GM19351 (cell line): ENCODE measurements around the gene MAN2A2.

ENCODE experiments used
- ATAC-seq: cut with Tn5 transposase; IDR thresholded peaks from one replicate; pipeline ENCODE4 v1.9.1; 2021; ENCODE audit warnings: mild to moderate bottlenecking, moderate library complexity; ENCODE audit not compliant: unreplicated experiment

Gene MAN2A2

DNA sequence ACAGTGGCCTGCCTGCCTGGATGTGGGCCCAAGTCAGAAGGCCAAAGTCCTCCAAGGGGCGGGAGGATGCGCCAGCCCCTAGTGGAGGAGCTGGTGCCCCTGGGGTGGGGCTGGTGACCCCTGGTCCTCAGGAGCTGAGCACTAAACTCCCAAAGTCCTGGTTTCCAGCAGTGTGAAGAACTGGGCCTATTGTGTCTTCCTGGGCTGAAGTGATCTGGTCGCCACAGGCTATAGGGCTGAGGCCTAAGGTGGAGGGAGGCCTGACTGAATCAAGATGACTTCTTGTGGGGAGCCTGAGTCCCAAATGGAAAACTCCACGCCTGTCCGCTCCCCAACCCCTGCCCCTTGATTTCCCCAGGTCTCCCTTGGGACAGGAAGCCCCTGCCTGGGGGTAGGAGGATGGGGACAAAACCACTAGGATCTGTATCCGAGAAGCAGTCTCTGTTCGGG, 19.6 kb upstream of the MAN2A2 start:
- no peak for ATAC-seq

DNA sequence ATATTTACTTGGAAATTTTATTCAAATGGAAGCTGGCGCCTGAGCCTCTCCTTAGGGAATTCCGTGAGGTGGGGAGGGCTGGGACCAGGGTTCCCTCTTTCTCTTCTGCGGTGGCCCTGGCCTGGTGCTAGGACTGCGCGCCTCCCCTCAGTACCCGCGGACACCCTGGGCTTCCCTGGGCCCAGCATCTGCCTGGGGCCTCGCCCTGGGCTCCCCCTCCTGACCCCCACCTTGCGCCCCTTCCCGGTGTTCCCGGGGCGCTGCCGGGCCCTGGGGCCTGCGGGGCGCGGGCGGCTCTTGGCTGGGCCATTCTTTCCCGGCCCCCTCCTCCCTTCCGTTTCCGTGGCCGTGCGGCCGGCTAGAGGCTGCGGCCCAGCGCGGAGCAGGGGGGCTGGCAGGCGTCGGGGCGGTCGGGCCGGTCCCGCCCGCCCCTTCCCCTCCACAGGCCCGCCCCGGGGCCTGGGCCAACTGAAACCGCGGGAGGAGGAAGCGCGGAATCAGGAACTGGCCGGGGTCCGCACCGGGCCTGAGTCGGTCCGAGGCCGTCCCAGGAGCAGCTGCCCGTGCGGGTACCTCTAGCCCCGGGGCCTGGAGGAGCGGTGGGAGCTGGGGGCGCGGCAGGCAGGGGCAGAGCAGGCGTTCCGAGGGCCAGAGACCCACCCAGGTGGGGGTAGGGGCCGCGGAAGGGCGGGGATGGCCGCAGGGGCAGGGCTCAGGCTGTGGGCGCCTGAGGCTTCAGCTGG, 19.0 kb upstream of the MAN2A2 start, which contains the start of gene FES:
TSS of gene FES (plus strand) at position 529 of the 743 bp plus-strand sequence. CDS start 542 bp downstream, outside the sequence.
- ATAC-seq = no peak

DNA sequence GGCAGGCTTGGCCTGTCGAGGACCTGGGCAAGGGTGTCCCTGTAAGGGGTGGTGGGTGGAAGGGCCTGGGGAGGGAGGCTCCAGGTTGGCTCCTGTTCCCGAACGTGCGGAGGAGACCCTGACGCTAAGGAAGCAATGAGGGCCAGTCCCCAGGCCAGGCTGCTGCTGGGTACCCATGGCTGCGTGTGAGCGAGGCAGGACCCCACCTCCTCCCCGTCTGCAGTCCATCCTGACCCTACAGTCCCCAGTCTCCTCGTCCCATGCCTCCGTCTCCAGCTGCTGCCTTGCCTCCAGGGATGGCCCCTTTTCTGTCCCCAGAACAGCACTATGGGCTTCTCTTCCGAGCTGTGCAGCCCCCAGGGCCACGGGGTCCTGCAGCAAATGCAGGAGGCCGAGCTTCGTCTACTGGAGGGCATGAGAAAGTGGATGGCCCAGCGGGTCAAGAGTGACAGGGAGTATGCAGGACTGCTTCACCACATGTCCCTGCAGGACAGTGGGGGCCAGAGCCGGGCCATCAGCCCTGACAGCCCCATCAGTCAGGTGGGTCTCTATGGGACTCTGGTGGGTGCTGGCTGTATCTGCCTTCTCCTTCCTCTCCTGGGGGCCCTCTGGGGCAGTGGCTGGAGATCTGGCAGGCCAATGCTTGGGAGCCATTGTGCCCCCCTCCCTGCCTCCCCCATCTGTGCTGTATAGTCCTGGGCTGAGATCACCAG, 18.2 kb upstream of the MAN2A2 start:
- ATAC-seq = no peak

DNA sequence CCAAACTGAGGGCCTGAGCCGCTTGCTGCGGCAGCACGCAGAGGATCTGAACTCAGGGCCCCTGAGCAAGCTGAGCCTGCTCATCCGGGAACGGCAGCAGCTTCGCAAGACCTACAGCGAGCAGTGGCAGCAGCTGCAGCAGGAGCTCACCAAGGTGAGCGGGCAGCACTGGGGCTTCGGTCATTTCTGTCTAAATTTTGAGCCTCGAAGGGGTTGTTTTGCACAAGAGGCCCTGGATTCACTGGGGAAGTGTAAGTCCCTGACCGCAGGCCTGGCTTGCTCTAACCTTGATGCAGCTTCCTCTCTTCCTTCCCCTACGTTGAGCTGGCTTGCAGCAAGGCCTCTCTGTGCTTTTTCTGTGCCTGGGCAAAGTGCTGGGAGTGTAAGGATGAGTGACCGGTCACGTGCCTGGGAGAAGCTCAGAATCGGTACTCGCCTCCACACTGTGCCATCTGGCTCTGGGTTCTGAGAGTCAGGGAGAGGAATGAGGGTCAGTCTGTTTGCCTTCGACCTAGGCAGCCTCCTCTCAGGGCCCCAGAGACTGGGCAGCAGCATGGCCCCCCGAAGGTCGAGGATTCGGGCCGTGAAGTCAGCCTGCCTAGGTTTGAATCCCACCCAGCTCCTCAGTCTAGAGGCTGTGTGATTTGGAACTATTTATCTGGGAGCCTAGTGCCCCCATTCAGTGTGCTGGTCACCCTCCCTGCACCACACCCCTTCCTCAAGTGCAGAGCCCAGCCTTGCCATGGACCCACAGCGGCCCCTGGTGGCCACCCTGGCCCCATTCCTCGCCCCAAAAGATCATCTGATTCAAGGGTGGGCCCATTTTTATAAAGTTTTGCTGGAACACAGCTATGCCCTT, 17.4 kb upstream of the MAN2A2 start:
- ATAC-seq = peak; percentile 48

DNA sequence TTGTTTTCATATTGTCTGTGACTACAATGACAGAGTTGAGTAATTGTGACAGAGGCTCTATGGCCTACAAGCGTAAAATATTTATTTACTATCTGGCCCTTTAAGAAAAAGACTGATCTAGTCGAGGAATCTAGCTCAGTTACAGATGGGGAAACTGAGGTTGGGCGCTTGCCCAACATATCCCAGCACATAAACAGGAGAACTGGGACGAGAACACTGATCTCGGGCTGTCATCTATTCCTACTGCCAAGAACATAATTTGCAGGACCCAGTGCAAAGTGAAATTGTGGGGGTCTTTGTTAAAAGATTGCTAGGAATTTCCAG, 16.8 kb upstream of the MAN2A2 start:
- no peak for ATAC-seq

DNA sequence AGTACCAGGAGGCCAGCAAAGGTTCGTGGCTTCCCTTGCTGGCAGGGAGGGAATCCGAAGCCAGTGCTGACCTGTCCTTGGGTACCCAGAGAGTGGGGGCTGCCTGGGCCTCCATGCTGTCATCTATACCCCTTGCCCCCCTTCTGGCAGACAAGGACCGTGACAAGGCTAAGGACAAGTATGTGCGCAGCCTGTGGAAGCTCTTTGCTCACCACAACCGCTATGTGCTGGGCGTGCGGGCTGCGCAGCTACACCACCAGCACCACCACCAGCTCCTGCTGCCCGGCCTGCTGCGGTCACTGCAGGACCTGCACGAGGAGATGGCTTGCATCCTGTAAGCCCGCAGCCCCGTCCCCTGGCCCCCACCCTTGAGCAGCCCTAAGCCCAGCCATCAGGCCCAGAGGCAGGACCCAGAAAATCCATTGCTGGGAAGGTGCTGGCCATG, 16.0 kb upstream of the MAN2A2 start:
- ATAC-seq = no peak

DNA sequence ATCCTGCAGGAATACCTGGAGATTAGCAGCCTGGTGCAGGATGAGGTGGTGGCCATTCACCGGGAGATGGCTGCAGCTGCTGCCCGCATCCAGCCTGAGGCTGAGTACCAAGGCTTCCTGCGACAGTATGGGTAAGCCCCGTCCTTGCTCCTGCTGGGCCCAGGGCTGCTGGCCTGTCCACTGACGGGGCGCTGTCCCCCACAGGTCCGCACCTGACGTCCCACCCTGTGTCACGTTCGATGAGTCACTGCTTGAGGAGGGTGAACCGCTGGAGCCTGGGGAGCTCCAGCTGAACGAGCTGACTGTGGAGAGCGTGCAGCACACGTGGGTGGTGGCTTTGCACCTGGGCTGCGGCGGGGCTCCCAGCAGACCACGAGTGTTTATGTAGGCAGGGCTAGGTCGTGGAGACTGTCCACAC, 13.8 kb upstream of the MAN2A2 start:
- no peak for ATAC-seq

DNA sequence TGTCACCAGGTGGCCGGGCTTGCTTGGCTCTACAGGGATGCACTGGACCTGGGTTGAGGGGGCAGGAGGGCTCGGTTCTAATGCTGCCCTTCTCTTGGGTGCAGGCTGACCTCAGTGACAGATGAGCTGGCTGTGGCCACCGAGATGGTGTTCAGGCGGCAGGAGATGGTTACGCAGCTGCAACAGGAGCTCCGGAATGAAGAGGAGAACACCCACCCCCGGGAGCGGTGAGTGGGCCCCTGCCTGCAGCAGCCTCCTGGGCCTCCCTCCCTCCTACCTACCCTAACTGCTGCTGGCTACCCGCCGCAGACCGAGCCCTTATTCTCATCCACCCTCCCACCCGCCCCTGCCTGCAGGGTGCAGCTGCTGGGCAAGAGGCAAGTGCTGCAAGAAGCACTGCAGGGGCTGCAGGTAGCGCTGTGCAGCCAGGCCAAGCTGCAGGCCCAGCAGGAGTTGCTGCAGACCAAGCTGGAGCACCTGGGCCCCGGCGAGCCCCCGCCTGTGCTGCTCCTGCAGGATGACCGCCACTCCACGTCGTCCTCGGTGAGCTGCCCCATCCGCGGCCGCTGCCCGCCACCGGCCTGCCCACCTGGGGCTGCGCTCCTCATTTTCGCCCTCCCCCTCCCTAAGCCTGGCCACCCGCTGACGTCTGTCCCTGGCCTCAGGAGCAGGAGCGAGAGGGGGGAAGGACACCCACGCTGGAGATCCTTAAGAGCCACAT, 13.2 kb upstream of the MAN2A2 start:
- ATAC-seq = no peak

DNA sequence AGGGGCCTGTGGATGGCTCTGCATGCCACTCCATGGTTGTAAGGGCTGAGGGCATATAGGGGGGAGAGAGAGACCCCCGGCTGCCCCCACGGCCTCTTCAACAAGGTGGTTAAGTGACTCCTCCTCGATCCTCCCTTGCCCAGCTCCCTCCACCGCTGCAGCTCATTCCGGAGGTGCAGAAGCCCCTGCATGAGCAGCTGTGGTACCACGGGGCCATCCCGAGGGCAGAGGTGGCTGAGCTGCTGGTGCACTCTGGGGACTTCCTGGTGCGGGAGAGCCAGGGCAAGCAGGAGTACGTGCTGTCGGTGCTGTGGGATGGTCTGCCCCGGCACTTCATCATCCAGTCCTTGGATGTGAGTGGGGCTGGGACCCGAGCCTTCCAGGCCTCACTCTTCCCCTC, 12.3 kb upstream of the MAN2A2 start:
- no peak for ATAC-seq

DNA sequence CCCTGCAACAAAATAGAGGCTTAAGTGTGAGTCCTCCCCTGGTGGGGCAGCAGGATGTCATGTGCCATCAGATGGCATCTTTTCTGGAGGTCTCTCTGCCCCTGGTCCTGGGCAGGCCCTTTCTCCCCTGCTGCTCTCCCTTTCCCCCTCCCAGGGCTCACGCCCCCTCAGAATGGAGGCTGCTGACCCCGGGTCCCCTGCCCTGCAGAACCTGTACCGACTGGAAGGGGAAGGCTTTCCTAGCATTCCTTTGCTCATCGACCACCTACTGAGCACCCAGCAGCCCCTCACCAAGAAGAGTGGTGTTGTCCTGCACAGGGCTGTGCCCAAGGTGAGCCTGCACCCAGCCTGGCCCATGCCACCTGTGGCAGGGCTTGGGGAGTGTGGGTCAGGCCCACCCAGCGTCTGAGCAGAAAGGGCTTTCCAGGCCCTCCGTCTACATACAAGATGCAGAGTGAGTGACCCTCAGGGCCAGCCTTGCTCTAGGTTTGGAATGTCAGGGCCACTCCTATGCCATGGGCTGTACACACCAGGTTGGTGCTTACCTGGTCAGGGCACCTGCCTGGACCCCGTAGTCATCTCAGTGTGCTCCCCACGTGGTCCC, 11.7 kb upstream of the MAN2A2 start:
- no peak for ATAC-seq

DNA sequence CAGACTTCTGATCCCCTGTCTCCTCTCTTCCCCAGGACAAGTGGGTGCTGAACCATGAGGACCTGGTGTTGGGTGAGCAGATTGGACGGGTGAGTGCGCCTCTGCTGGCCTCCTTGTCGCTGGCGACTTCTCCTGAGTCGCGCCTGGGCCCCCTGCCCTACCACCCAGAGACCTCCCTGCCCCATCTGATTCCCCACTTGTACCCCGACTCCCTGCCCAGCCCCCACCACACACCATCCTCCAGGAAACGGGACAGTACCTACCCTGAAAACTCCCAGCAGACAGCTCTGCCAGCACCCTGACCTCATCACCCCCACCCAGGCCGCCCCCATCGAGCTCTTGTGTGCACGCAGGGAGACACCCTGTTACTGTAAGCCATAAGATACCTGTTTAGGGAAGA, 11.1 kb upstream of the MAN2A2 start:
- no peak for ATAC-seq

DNA sequence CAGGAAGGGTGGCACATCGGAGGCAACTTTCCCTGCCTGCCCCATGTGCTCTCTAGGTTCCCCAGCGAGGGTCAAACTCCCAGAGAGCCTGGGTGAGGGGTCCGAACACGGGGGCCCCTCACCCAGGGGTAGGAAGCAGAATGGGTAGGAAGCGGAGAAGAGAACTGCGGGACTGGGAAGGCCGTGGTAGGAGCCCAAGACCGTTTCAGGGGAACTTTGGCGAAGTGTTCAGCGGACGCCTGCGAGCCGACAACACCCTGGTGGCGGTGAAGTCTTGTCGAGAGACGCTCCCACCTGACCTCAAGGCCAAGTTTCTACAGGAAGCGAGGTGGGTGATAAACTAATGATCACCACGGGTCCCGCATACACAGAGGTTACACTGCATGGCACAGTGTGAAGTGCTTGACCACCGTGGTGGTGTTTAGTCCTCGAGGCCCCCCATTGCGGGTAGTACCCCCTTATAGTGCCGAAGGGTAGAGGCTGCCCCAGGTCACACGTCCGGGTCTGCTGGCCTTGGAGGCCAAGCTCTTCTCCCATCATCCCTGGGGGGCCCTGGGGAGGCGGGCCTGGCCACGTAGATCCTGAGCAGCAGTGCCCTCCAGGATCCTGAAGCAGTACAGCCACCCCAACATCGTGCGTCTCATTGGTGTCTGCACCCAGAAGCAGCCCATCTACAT, 10.5 kb upstream of the MAN2A2 start:
- ATAC-seq = no peak

DNA sequence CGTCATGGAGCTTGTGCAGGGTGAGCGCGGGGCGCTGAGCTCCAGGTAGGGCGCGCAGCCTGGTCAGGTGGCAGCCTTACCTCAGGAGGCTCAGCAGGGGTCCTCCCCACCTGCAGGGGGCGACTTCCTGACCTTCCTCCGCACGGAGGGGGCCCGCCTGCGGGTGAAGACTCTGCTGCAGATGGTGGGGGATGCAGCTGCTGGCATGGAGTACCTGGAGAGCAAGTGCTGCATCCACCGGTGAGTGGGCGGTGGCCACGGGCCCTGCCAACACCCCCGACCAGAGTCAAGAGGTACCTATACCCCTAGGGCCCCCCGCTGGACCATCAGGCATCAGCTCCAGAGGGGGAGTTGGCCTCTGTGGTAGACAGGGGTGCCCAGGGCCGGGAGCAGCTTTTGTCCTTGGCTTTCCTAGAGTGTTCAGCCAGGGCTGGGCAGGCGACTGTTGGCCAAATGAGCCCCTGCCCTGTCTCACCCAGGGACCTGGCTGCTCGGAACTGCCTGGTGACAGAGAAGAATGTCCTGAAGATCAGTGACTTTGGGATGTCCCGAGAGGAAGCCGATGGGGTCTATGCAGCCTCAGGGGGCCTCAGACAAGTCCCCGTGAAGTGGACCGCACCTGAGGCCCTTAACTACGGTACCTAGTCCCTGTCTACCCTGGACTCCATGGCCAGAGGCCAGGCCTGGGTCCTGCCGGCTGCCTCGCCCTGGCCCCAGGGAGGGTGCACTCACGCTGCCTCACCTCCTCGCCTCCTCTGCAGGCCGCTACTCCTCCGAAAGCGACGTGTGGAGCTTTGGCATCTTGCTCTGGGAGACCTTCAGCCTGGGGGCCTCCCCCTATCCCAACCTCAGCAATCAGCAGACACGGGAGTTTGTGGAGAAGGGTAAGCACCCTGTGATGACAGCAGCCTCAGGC, 9.7 kb upstream of the MAN2A2 start:
- ATAC-seq = no peak

DNA sequence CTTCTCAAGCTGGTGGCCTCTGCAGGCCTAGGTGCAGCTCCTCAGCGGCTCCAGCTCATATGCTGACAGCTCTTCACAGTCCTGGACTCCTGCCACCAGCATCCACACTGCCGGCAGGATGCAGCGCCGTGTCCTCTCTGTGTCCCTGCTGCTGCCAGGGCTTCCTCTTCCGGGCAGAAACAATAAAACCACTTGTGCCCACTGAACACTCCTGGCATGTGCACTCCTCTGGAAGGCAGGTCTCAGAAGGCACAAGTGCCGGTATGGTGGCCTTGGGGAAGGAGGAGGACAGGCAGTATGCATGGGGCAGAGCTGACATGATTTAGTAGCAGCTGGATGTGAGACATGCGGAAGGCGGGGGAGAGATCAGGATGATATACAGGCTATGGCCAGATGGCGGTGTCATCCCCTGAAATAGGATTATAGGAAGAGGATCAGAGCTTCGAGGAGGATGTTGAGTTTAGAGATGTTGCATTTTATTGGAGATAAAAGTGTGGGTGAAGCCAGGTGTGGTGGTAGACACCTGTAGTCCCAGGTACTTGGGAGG, 7.5 kb upstream of the MAN2A2 start:
- no peak for ATAC-seq

DNA sequence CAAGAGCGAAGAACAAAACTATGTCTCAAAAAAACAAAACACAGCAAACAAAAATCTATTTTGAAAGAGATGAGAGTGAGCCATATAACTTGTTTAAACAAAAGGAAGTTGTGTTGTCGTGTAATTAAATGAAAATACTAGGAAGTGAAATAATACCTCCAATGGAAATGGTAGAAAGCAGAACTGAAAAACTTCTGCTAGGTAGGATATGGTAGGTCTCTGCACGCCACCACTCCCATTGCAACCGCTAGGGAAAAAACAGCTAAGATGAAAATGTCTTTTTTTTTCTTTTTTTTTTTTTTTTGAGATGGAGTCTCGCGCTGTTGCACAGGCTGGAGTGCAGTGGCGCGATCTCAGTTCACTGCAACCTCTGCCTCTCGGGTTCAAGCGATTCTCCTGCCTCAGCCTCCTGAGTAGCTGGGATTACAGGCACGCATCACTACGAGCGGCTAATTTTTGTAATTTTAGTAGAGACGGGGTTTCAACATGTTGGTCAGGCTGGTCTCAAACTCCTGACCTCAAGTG, 5.9 kb upstream of the MAN2A2 start:
- ATAC-seq = peak; percentile 82

DNA sequence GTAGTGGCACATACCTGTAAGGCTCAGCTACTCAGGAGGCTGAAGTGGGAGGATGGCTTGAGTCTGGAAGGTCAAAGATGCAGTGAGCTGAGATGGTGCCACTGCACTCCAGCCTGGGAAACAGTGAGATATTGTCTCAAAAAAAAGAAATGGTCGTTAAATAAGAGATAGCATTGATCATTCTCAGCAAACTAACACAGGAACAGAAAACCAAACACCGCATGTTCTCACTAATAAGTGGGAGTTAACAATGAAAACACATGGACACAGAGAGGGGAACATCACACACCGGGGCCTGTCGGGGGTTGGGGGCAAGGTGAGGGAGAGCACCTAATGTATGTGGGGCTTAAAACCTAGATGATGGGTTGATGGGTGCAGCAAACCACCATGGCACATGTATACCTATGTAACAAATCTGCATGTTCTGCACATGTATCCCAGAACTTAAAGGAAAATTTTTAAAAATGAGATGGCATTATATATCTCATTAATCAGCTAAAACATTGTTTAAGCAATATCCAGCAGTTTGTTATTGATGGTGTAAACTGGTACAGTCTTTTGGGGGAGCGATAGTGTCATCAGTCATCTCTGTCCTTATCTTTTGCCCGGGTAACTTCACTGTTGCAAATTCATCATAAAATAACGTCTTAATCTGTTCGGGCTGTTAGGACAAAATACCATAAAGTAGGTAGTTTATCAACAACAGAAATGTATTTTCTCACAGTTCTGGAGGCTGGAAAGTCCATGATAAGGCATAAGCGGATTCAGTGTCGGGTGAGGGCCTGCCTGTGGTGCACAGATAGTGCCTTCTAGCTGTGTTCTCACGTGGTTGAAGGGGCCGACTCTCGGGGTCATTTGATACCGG, 1.7 kb upstream of the MAN2A2 start:
- no peak for ATAC-seq
